CD14-positive monocyte (primary cell): Measurements from ENCODE around the gene CX3CR1. TPM values are rescaled to one million over a fixed set of nuclear protein-coding genes. Genes with fewer than 3 reads are reported as not detected.
A peak's percentile ranks its signal among the peaks of the same experiment; 100 is the strongest.

Experiments
- DNase-seq, 3 donors: peaks; one replicate each; pipeline ENCODE4 v3.0.0-alpha.2; 2011 to 2022
- H2AFZ ChIP-seq: 2 replicates; pipeline ENCODE4 v1.6.0; 2012; ENCODE audit warnings: mild to moderate bottlenecking, low read depth, low read length, inconsistent platforms; ENCODE audit not compliant: insufficient read depth, poor library complexity, severe bottlenecking
- H3K27ac ChIP-seq, 2 donors: 1 replicate in 1 of 2; 2 replicates in 1 of 2; pipeline ENCODE4 v1.5.1; 2012 to 2013; ENCODE audit warnings: low read length in 2 of 2, control low read depth in 1 of 2, inconsistent platforms in 1 of 2, low read depth in 1 of 2, mild to moderate bottlenecking in 1 of 2
- H3K27me3 ChIP-seq, 2 donors: one replicate each; pipeline versions ENCODE4 v1.6.0 to v1.6.1; 2011 to 2013; ENCODE audit warnings: low read length in 2 of 2; ENCODE audit not compliant: control insufficient read depth in 2 of 2, insufficient read depth in 2 of 2
- H3K36me3 ChIP-seq, 2 donors: replicated peaks in 1 of 2; 1 replicate in 1 of 2; 2 replicates in 1 of 2; pipeline versions ENCODE4 v1.5.1 to v1.6.1; 2012 to 2013; ENCODE audit warnings: low read length in 2 of 2, control low read depth in 1 of 2, inconsistent platforms in 1 of 2, mild to moderate bottlenecking in 1 of 2; ENCODE audit not compliant: insufficient read depth in 2 of 2, control insufficient read depth in 1 of 2
- H3K4me1 ChIP-seq, 2 donors: 1 replicate in 1 of 2; 2 replicates in 1 of 2; pipeline versions ENCODE4 v1.5.1 to v1.6.1; 2012 to 2013; ENCODE audit warnings: low read length in 2 of 2, control low read depth in 1 of 2, inconsistent platforms in 1 of 2, mild to moderate bottlenecking in 1 of 2, moderate library complexity in 1 of 2; ENCODE audit not compliant: insufficient read depth in 2 of 2, control insufficient read depth in 1 of 2
- H3K4me2 ChIP-seq: replicated peaks from 2 replicates; pipeline ENCODE3; 2012; ENCODE audit warnings: low read length, moderate library complexity, mild to moderate bottlenecking; ENCODE audit not compliant: poor library complexity, severe bottlenecking; ENCODE audit errors: extremely low read depth
- H3K4me3 ChIP-seq, 3 experiments: fragments of 200-600 bp in 1 of 3; sonication (generic) in 1 of 3; replicated peaks in 1 of 3; 1 replicate in 2 of 3; 2 replicates in 1 of 3; pipeline ENCODE4 v1.5.1; 2011 to 2013; ENCODE audit warnings: low read length in 3 of 3, mild to moderate bottlenecking in 3 of 3, control low read depth in 2 of 3, low read depth in 2 of 3, inconsistent platforms in 1 of 3, moderate library complexity in 1 of 3
- H3K79me2 ChIP-seq: 2 replicates; pipeline ENCODE4 v1.6.0; 2012; ENCODE audit warnings: mild to moderate bottlenecking, control low read depth, inconsistent platforms, low read length, moderate library complexity; ENCODE audit not compliant: insufficient read depth
- H3K9ac ChIP-seq: 2 replicates; pipeline ENCODE4 v1.6.0; 2017; ENCODE audit warnings: low read length, mild to moderate bottlenecking; ENCODE audit not compliant: insufficient read depth, poor library complexity, severe bottlenecking
- H3K9me3 ChIP-seq, 2 donors: replicated peaks in 1 of 2; 1 replicate in 1 of 2; 2 replicates in 1 of 2; pipeline versions ENCODE4 v1.5.1 to v1.6.1; 2012 to 2013; ENCODE audit warnings: low read length in 2 of 2, control low read depth in 1 of 2; ENCODE audit not compliant: control insufficient read depth in 1 of 2, insufficient read depth in 1 of 2
- H4K20me1 ChIP-seq: 2 replicates; pipeline ENCODE4 v1.6.0; 2012; ENCODE audit warnings: mild to moderate bottlenecking, low read length, control low read depth, moderate library complexity; ENCODE audit not compliant: insufficient read depth
- H3K27ac Mint-ChIP-seq, 7 donors: one replicate each; pipeline ENCODE4 v1.8.0; 2020; ENCODE audit warnings: mild to moderate bottlenecking in 7 of 7, mixed read lengths in 7 of 7, moderate library complexity in 6 of 7, inconsistent platforms in 2 of 7
- H3K27me3 Mint-ChIP-seq, 3 donors: one replicate each; pipeline ENCODE4 v1.8.0; 2021 to 2022; ENCODE audit warnings: low read depth in 3 of 3, mild to moderate bottlenecking in 3 of 3, mixed read lengths in 3 of 3, moderate library complexity in 3 of 3, inconsistent platforms in 1 of 3
- H3K36me3 Mint-ChIP-seq, 2 donors: one replicate each; pipeline ENCODE4 v1.8.0; 2020; ENCODE audit warnings: mixed read lengths in 2 of 2, inconsistent platforms in 1 of 2, mild to moderate bottlenecking in 1 of 2
- H3K4me1 Mint-ChIP-seq: one replicate; pipeline ENCODE4 v1.8.0; 2020; ENCODE audit warnings: mild to moderate bottlenecking, mixed read lengths
- H3K4me3 Mint-ChIP-seq, 2 donors: one replicate each; pipeline ENCODE4 v1.8.0; 2020; ENCODE audit warnings: mild to moderate bottlenecking in 2 of 2, mixed read lengths in 2 of 2, moderate library complexity in 1 of 2
- H3K9me3 Mint-ChIP-seq, 7 donors: one replicate each; pipeline ENCODE4 v1.8.0; 2020 to 2022; ENCODE audit warnings: mixed read lengths in 7 of 7, mild to moderate bottlenecking in 6 of 7, moderate library complexity in 6 of 7, inconsistent platforms in 2 of 7
- WGBS: methylation state at CpG from one replicate; pipeline ENCODE4 v1.1.5; 2013; ENCODE audit warnings: missing lambda C conversion rate; ENCODE audit not compliant: insufficient coverage; 5-methylcytosine and 5-hydroxymethylcytosine counted together
- intact Hi-C, 2 donors: fragments of 100-400 bp; cut with micrococcal nuclease; formaldehyde crosslinking; loops; one replicate each; pipeline versions ENCODE4 v1.15.0 to v1.15.1; 2023
- polyA plus RNA-seq, 3 donors: library from polyadenylated mRNA; depleted of rRNA in 1 of 3; unstranded in 2 of 3; stranded (reverse) in 1 of 3; fragments of 300-500 nt in 2 of 3; fragments of >200 nt in 1 of 3; fragmentation: Illumina TruSeq in 2 of 3; gene quantifications; 1 replicate in 2 of 3; 2 replicates in 1 of 3; pipeline ENCODE4 v1.2.3, GENCODE V29; 2012 to 2021
- TF ChIP-seq, protein P1 (sequence below): fragments of 200-600 bp; IDR thresholded peaks from one replicate; pipeline ENCODE4 v1.8.0; 2022; ENCODE audit warnings: antibody characterized with exemption, mild to moderate bottlenecking

CX3CR1 gene
- polyA plus RNA-seq, 3 donors: 25.9 to 405 (median 184) TPM

DNA sequence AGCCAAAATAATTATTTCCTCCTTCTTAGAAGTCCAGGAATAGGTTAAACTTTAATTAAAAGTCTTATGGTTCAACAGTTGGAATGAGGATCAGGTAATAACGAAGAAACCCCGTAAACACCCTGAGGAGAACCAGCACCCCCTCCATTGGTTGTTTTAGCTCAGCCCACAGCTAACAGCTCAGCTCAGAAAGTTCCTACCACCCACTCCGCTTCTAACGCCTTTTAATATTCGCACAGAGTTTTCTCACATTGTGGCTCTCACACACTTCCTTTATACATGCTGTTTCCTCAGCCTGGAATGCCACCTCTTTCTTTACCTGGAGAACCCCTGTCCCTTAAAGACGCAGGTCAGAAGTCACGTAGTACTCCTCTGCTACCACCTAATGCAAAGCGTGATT, 17.0 kb downstream of the CX3CR1 start:
- Histone ChIP-seq H3K27me3 (no peaks in the 10 kb centered on the region), H3K27ac (peak overlapping the region; percentile 7 to 83), H3K4me3 (no peak overlapping the region), H3K36me3 (peaks cover 27 to 40% of the 10 kb centered on the region in 2 donors), H3K79me2 (peaks cover 22% of the 10 kb centered on the region), H4K20me1 (peaks cover 9% of the 10 kb centered on the region), H3K9me3 (no peaks in the 10 kb centered on the region), H2AFZ (no peak overlapping the region), H3K4me1 (peaks cover 72 to 83% of the 10 kb centered on the region in 2 donors), H3K4me2 (no peak overlapping the region), H3K9ac (no peak overlapping the region)
- H3K4me1 Mint-ChIP-seq: peaks cover 88% of the 10 kb centered on the region
- H3K27ac Mint-ChIP-seq: peak overlapping the region; percentile 10 to 93 (median 56)
- H3K27me3 Mint-ChIP-seq: no peaks in the 10 kb centered on the region
- TF ChIP-seq, protein P1, sequence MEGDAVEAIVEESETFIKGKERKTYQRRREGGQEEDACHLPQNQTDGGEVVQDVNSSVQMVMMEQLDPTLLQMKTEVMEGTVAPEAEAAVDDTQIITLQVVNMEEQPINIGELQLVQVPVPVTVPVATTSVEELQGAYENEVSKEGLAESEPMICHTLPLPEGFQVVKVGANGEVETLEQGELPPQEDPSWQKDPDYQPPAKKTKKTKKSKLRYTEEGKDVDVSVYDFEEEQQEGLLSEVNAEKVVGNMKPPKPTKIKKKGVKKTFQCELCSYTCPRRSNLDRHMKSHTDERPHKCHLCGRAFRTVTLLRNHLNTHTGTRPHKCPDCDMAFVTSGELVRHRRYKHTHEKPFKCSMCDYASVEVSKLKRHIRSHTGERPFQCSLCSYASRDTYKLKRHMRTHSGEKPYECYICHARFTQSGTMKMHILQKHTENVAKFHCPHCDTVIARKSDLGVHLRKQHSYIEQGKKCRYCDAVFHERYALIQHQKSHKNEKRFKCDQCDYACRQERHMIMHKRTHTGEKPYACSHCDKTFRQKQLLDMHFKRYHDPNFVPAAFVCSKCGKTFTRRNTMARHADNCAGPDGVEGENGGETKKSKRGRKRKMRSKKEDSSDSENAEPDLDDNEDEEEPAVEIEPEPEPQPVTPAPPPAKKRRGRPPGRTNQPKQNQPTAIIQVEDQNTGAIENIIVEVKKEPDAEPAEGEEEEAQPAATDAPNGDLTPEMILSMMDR: no peak
- H3K4me3 Mint-ChIP-seq: no peak overlapping the region
- H3K36me3 Mint-ChIP-seq: peaks cover 45 to 48% of the 10 kb centered on the region in 2 donors
- intact Hi-C loops: no loop called here
- 56% methylated on average over 3 of the region's 8 CpGs for WGBS
- DNase-seq: no peak
- H3K9me3 Mint-ChIP-seq: peaks cover 0 to 6% (median 0%) of the 10 kb centered on the region in 7 donors

DNA sequence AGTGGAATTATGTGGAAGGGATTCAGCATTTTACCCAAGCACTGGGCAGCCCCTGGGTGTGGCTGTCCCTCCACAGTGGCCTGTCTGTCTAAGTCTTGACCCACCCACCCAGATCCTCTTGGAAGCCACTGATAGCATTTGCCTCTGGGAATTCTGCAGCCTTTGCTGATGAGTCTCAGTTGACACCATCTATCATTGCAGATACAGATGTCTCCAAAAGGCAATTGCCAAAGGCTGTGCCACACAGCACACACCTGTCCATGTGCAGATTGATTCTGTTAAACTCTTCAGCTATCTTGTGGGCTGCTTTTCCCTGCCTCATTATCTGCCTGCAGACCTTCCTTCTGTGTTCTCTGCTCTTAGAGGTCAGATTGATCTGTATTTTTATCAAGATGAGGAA, 18.1 kb downstream of the CX3CR1 start:
- H3K36me3 Mint-ChIP-seq: peaks cover 42% of the 10 kb centered on the region in 2 donors
- peak overlapping the region in 1 of 2 donors; percentile 35 for H3K4me3 Mint-ChIP-seq
- Histone ChIP-seq H3K4me3 (peak overlapping the region in 1 of 3 experiments; percentile 27), H3K27ac (peak overlapping the region; percentile 50 to 83), H2AFZ (peak overlapping the region; percentile 27), H3K9me3 (no peaks in the 10 kb centered on the region), H3K36me3 (peaks cover 27 to 39% of the 10 kb centered on the region in 2 donors), H4K20me1 (peaks cover 6% of the 10 kb centered on the region), H3K9ac (no peak overlapping the region), H3K4me2 (peak overlapping the region; percentile 27), H3K4me1 (peaks cover 72 to 83% of the 10 kb centered on the region in 2 donors), H3K79me2 (peaks cover 22% of the 10 kb centered on the region), H3K27me3 (no peaks in the 10 kb centered on the region)
- no peak for DNase-seq
- H3K4me1 Mint-ChIP-seq: peaks cover 88% of the 10 kb centered on the region
- peaks cover 0 to 6% (median 0%) of the 10 kb centered on the region in 7 donors for H3K9me3 Mint-ChIP-seq
- intact Hi-C loops: no loop called here
- peak overlapping the region; percentile 93 to 97 (median 95) for H3K27ac Mint-ChIP-seq
- no peaks in the 10 kb centered on the region for H3K27me3 Mint-ChIP-seq
- TF ChIP-seq, protein P1: no peak
